CD4-positive, alpha-beta T cell treated with Interleukin-1 beta for 1 hour (primary cell): ENCODE results near the gene RIMBP2.

Experiments used
- DNase-seq, 2 donors: peaks; one replicate each; pipeline ENCODE4 v3.0.0-alpha.2; 2020 to 2022

The RIMBP2 gene

GRCh38 chr12:130435331-130435730 is 280.8 kb downstream of the RIMBP2 start:
- DNase-seq = no peak

GRCh38 chr12:130434560-130434959 is 281.5 kb downstream of the RIMBP2 start:
- DNase-seq = no peak

- no peak for DNase-seq
Observed at GRCh38 chr12:130433834-130434233, 282.3 kb downstream of the RIMBP2 start.

GRCh38 chr12:130433411-130433810 is 282.7 kb downstream of the RIMBP2 start:
- no peak for DNase-seq

GRCh38 chr12:130431176-130431575 is 284.9 kb downstream of the RIMBP2 start:
- DNase-seq = no peak

- DNase-seq = no peak
Observed at GRCh38 chr12:130429656-130430505, 286.2 kb downstream of the RIMBP2 start.

GRCh38 chr12:130428116-130428515 is 288.0 kb downstream of the RIMBP2 start:
- no peak for DNase-seq

GRCh38 chr12:130427381-130427887 is 288.7 kb downstream of the RIMBP2 start:
- DNase-seq = no peak

- DNase-seq = no peak
Observed at GRCh38 chr12:130425698-130426245, 290.3 kb downstream of the RIMBP2 start.

GRCh38 chr12:130424858-130425697 is 291.0 kb downstream of the RIMBP2 start:
- DNase-seq = no peak

GRCh38 chr12:130423991-130424857 is 291.9 kb downstream of the RIMBP2 start:
- no peak for DNase-seq

GRCh38 chr12:130423136-130423535 is 293.0 kb downstream of the RIMBP2 start:
- no peak for DNase-seq

- DNase-seq = no peak
Observed at GRCh38 chr12:130422676-130423075, 293.4 kb downstream of the RIMBP2 start.

- DNase-seq = no peak
Observed at GRCh38 chr12:130421896-130422295, 294.2 kb downstream of the RIMBP2 start.

- no peak for DNase-seq
Observed at GRCh38 chr12:130420071-130420470, 296.0 kb downstream of the RIMBP2 start.

- no peak for DNase-seq
Observed at GRCh38 chr12:130419116-130419515, 297.0 kb downstream of the RIMBP2 start.

- DNase-seq = no peak
Observed at GRCh38 chr12:130418251-130418650, 297.8 kb downstream of the RIMBP2 start.

GRCh38 chr12:130414381-130414780 is 301.7 kb downstream of the RIMBP2 start:
- DNase-seq = no peak

GRCh38 chr12:130413909-130414308 is 302.2 kb downstream of the RIMBP2 start:
- DNase-seq = no peak

GRCh38 chr12:130412384-130412783 is 303.7 kb downstream of the RIMBP2 start:
- no peak for DNase-seq

GRCh38 chr12:130405332-130405731 is 310.8 kb downstream of the RIMBP2 start:
- no peak for DNase-seq

- DNase-seq = no peak
Observed at GRCh38 chr12:130401703-130402102, 314.4 kb downstream of the RIMBP2 start.
